ENCODE results near the gene IMPA2. TPM values are rescaled to one million over a fixed set of nuclear protein-coding genes. Genes with fewer than 3 reads are reported as not detected.

Gene IMPA2
- total and polyA plus RNA-seq, 2 of the 13 experiments (the other 11 are each of a cell fraction or from before 2014, with no cell fraction given), result 37.8 to 71.8 TPM

GRCh38 chr18:11960743-11961380, 20.4 kb upstream of the IMPA2 start (continued):
- no peak for TF ChIP-seq ZNF318 (CRISPR knock-in tag; IDR thresholded peaks at IDR 0.05)
- TF ChIP-seq REPIN1 (CRISPR knock-in tag; IDR thresholded peaks at IDR 0.05; ENCODE audit: borderline replicate concordance, low read depth), result no peak
- TF ChIP-seq HNF4G (IDR thresholded peaks at IDR 0.05; ENCODE audit: borderline replicate concordance, low read depth, low read length), result no peak
- TF ChIP-seq HNF4G (CRISPR knock-in tag; IDR thresholded peaks at IDR 0.05; ENCODE audit: borderline replicate concordance, low read depth), result no peak
- no peak for TF ChIP-seq BCLAF1 (IDR thresholded peaks at IDR 0.05)
- no peak for TF ChIP-seq ZNF18 (CRISPR knock-in tag; IDR thresholded peaks at IDR 0.05; ENCODE audit: insufficient replicate concordance)
- no peak for TF ChIP-seq SNAPC4 (CRISPR knock-in tag; IDR thresholded peaks at IDR 0.05)

Measured in HepG2 (cell line).